ENCODE data around the gene HCFC1.

Gene HCFC1

DNA sequence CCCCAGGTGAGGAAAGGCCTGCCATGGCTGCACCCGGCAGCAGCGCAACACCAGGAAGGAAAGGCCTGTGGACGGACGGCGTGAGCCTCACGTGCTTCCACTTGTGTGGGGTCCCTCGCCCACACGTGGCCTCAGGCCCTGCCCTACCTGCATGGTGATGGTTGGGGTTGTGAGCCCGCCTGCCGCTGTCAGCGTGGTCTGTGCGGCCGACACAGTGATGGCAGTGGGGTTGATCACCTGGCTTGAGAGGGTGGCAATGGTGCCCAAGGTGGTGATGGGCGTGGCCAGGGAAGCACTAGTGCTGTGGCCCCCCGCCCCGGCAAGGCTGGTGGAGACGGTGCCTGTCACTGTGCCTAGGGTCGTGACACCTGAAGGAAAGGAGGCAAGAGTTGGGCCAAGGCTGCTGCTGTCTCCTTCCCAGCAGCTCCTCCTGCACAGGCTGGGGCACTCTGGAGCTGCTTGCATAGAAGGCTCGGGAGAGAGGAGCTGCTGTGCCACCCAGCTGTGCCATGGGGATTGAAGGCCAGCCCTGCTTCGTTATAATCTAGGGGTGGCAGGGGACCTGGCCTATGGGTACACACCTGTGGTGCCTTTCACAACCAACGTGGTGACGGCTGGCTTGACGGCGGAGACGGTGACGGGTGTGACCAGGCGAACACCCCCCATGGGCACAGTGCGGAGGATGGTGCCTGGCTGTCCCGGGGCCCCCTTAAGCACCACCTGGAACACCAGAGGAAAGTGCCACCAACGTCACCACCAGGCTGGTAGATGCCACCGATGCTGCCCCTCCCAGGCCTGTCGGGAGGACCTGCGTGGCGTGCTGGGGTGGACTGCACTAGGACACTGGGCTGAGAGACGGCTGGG is 15.3 kb downstream of the HCFC1 start:
- no peak for DNase-seq

DNA sequence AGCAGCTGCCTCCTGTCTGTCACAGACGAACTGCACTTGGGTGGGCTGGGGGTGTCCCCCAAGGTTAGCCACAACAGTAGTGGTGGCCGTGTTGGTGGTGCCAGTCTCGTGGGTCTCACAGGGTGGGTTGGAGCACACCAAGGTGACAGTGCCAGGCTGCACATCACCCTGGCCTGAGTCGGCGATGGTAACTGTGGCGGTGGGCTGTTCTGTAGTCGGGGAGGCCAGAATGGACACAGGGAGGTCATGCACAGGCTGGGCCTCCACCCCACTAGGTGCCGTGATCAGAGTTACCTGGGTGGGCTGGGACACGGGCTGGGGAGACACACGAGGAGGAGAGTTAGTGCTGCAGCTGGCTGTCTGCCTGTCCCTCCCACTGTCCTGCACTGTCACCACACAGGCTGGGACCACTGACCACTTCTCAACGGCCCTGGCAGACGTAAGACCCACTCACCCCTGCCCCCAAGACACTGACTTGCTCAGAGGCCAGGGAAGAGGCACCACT is 16.3 kb downstream of the HCFC1 start:
- DNase-seq, result no peak

- DNase-seq, result no peak
Observed at GRCh38 chrX:153954558-153955227, 16.9 kb downstream of the HCFC1 start.

GRCh38 chrX:153953892-153954557 is 17.6 kb downstream of the HCFC1 start:
- DNase-seq, result no peak

DNA sequence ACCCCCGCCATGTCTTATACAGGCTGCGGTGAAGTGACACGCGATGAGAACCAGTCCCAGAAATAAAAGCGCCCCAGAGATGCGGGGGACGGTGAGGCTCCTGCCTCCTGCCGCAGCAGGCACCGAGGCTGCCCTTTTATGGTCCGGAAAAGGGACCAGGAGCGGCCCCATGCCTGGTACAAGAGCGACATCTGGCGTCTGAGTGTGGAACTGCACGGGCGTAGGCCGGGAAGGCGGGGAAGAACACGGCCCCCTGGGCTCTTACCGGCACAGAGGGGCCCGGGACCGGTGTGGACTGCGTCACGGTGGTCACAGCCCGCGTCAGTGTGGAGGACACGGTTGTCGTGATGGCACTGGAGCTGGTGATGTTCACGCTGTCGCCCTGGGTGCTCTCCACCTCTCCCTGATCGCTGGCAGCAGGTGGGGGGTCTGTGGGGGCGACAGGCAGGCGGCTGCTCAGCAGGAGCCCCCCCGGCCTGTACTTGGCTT is 18.2 kb downstream of the HCFC1 start:
- no peak for DNase-seq

GRCh38 chrX:153952373-153953026 is 19.1 kb downstream of the HCFC1 start:
- no peak for DNase-seq

- DNase-seq, result no peak
Observed at GRCh38 chrX:153951683-153952372, 19.8 kb downstream of the HCFC1 start.

- no peak for DNase-seq
Observed at GRCh38 chrX:153950127-153950526, 21.5 kb downstream of the HCFC1 start.

- DNase-seq, result no peak
Observed at GRCh38 chrX:153948847-153949805, 22.5 kb downstream of the HCFC1 start.

- DNase-seq, result no peak
Observed at GRCh38 chrX:153948002-153948466, 23.6 kb downstream of the HCFC1 start.

DNA sequence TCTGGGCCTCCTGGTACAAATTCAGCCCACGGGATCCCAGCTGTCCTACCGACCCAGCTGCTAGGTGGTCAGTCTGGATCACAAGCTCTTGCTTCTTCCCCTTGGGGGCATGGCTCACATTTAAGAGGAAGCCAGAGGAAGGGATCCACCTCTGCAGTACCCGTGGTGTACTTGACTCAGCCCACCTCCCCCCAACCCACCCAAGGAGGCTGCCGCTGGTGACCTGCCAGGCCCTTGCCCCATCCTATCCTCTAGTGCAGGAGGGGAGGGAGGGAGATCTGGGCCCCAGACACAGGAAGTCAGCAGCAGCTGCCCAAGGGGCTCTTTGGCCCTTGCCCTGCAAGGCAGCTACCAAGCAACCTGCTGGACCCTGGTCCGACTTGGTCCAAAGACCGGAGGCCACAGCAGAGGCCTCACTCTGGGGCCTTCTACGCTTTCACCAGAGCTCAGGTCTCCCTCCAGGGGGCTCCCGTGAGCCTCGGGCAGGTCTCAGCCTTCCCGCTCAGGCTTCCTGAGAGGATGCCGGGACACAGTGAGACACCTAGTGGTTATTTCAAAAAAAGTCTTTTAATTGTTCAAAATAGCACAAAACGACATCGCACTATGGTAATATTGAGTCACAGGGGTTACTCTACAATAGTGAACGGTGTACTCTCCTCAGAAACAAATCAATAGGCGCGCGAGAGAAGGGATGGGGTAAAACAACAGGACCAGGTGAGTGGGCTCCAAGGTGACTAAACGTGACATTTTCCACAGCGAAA is 24.4 kb downstream of the HCFC1 start:
- DNase-seq, result peak; percentile 44 to 78

DNA sequence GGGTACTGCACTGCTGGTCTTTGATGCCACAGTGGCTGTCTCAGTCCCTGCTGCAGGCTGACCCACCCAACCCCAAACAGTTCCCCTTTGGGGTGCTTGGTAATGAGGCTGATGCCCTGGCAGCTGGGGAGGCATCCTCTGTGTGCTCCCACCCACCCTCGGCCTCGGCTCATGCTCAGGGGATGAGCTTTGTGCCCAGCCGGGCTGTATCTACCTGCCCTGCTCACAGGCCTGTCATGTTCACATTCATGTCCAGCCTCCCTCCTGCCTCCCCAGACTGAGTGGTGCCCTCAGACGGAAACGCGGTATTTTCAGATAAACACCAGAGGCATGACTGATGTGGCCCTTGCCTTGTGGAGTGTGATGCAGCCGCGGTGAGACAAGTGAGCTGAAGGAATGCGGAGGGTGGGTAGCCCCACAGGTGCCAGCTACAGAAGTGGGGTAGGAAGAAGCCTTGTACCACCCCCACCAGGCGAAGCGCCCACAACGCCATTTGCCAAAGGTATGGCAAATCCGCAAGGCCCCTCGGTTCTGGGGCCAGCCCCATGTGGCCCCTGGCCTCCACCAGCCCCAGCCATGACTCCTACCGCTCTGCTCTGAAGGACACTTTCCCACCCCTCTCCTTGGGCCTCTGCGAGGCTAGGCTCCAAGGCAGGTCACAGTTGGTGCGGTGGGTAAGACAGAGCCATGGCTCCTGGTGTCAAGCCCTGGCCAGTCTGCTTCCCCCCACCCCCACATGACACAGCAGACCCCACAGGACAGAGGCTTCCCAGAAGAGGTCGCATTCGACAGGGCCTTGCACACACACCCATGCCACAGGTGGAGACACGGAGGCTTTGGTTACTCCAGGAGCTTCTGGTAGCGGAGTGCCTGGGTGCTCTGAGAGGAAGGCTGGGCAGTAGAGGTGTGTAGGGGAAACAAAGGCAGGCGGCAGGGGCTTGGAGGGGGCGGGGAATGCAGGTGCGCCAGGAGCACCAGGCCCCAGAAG is 25.4 kb downstream of the HCFC1 start:
- no peak for DNase-seq

DNA sequence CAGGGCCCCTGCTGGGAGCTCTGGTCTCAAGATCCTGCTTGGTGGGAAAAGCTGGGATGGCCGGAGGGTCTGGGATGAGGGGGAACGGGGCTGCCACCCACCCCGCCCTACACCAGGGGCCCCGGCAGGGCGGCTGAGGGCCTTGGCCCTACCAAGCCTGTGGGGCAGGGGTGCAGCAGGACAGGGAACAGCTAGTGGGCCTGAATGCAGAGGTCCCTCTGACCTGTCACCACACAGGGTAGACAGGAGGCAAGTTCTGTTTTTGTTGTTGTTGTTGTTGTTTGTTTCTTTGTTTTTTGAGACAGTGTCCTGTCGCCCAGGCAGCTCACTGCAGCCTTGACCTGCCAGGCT is 26.8 kb downstream of the HCFC1 start:
- no peak for DNase-seq

- no peak for DNase-seq
Observed at GRCh38 chrX:153944140-153944799, 27.3 kb downstream of the HCFC1 start, which contains the start of gene RENBP. TSS of gene RENBP (minus strand) at chrX:153944643. CDS start at chrX:153944610, 33 bp downstream.

DNA sequence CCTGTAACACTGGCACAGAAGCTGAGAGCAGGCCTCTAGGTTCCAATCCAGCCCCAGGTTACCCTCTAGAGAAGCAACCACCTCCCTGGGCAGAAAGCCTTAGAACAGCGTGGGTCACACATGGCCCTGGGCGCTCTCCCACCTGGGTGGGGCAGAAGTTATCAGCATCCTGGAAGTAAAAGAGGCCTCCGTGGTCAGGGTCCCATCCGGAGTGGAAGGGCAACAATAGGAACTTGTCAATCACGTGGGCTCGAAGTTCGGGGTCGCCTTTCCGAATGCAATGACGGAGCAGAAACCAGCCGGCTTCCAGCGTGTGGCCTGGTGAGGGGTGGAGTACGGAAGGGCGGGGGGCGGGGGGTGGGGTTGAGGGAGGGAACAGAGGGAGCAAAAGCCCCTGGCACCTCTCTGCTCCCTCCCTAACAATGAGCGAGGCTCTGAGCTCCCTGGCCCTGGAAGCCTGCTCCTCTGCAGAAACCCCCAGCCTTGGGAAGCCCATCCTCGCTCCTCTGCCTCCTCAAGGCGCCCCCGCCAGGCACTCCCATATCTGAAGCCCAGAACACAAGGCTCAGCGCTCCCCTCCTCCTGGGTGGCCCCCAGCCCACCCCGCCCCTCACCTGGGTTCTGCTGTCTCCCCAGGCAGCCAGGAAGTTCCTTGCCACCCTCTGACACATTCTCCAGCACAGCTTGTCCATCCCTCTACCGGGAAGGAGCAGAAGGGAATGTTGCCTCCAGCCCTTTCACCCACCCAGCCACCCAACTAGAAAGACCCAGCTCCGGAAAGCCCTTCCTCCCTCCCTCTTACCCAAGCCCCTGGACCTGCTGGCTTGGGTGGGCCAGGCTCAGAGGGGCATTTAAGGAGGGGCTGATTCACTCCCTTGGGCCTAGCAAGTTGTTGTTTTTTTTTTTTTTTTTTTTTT is 30.0 kb downstream of the HCFC1 start:
- DNase-seq, result no peak

GRCh38 chrX:153939573-153939972 is 32.0 kb downstream of the HCFC1 start:
- no peak for DNase-seq

DNA sequence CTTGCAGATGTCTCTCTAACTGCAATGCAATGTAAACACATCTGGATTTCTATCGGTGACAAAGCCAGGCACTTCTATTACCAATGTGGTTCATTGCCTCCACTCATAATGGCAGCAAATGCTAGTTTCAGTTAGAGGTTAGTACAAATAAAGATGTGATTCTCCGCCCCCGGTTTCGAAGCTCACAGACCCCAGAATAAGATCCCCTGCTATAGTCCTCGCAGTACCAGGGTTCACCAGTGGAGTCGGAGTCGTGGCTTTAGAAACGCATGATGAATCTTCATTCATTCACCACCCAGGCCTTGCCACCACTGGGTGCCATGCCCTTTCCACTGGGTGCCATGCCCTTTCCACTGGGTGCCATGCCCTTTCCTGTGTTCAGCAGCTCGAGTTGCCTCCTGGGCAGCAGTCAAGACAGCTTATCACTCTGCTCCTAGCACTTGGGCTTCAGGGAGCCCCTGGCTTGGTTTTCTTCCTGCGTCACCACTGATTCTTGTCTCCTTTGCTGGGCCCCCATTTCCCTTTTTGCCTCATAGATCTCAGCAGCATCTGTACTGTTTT is 33.3 kb downstream of the HCFC1 start:
- DNase-seq, result no peak

Data from AML-193 (cell line).